ENCODE results near the gene BACE1-AS.

The BACE1-AS gene

DNA sequence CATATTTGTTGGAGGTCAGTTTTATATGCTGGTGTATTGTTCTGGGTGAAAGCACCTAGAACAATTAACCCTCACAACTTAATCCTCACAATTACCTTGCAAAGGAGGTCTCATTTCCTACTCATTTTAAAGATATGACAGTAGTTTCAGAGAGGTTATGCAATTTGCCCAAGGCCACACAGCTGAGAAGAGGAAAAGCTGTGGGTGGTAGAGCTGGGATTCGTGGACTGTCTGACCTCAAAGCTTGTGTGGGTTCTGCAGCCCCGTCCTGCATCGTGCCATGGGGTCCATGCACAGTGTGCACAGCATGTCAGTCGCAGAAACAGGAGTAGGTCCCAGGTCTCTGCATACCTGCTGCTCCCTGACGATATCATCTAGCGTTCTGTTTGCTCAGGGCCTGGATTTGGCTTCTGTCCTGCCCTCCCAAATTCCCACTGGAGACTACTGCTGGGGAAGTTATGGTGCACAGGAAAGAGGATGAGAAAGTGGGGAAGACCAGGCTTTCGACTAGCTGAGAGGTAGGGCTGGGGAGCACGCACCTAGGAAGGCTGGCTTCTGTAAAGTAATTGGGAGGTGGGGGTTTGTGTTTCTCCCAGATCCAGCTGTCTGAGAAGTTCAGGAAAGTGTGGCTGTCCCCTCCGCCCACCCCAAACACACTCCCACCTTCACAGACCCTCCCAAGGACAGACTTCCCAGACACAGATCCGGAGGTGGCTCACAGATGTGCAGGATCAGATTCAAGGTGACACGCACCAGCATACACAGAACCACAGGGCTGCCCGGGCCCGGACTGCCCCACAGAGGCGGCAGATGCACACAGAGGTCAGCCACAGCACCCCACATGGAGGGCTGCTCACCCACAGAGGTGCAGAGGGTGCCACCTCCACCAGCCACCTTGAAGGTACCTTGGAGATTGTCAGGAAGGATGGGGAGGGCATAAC, 23.0 kb downstream of the BACE1-AS start:
- Histone ChIP-seq H3K9me2 (replicated peaks; ENCODE audit: control insufficient read depth, low read length) (no peaks in the 10 kb centered on the region), H3K4me1 (ENCODE audit: control insufficient read depth, low read length) (no peaks in the 10 kb centered on the region), H3K9me3 (ENCODE audit: control insufficient read depth, insufficient read depth, low read length) (no peaks in the 10 kb centered on the region), H4K20me1 (ENCODE audit: control insufficient read depth, insufficient read depth, low read depth, low read length) (no peaks in the 10 kb centered on the region), H3K4me3 (ENCODE audit: low read length) (no peak overlapping the region), H3K27ac (ENCODE audit: low read depth, low read length) (no peak overlapping the region), H3K4me2 (ENCODE audit: low read length) (no peak overlapping the region), H3K27me3 (ENCODE audit: control insufficient read depth, low read length) (peaks cover 12% of the 10 kb centered on the region), H3F3A (ENCODE audit: control insufficient read depth, insufficient read depth) (no peaks in the 10 kb centered on the region), H3K79me2 (ENCODE audit: control insufficient read depth, low read length) (no peaks in the 10 kb centered on the region), H3K36me3 (ENCODE audit: control insufficient read depth, low read length) (no peaks in the 10 kb centered on the region)
- TF ChIP-seq, protein P1, sequence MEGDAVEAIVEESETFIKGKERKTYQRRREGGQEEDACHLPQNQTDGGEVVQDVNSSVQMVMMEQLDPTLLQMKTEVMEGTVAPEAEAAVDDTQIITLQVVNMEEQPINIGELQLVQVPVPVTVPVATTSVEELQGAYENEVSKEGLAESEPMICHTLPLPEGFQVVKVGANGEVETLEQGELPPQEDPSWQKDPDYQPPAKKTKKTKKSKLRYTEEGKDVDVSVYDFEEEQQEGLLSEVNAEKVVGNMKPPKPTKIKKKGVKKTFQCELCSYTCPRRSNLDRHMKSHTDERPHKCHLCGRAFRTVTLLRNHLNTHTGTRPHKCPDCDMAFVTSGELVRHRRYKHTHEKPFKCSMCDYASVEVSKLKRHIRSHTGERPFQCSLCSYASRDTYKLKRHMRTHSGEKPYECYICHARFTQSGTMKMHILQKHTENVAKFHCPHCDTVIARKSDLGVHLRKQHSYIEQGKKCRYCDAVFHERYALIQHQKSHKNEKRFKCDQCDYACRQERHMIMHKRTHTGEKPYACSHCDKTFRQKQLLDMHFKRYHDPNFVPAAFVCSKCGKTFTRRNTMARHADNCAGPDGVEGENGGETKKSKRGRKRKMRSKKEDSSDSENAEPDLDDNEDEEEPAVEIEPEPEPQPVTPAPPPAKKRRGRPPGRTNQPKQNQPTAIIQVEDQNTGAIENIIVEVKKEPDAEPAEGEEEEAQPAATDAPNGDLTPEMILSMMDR (IDR thresholded peaks at IDR 0.05; ENCODE audit: low read depth, low read length, poor library complexity, severe bottlenecking) = no peak
- no peak for TF ChIP-seq EZH2phosphoT487 (IDR thresholded peaks at IDR 0.05; ENCODE audit: borderline replicate concordance, low read length)

DNA sequence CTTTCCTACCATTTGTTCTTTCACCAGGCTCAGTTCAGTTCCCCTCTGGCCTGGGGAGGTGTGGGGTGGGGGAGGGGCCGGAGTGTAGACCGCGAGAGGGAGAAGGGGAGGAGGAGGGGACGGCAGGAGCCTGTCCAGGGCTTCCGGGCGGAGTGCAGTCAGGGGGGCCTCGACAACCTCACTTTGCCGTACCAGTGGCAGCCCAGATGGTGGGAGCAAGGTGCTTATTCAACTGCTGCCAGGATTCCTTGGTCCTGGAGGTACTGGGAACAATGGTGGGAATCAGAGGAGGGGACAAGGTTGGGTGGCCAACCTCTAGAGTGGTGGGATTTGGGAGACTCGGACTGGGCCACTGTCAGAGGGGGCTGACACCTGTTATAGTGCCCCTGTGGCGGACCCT, 23.7 kb downstream of the BACE1-AS start:
- TF ChIP-seq EZH2phosphoT487 (IDR thresholded peaks at IDR 0.05; ENCODE audit: borderline replicate concordance, low read length) = no peak
- TF ChIP-seq, protein P1 (IDR thresholded peaks at IDR 0.05; ENCODE audit: low read depth, low read length, poor library complexity, severe bottlenecking) = no peak
- H3K27ac ChIP-seq (ENCODE audit: low read depth, low read length) = no peak overlapping the region
- H4K20me1 ChIP-seq (ENCODE audit: control insufficient read depth, insufficient read depth, low read depth, low read length) = no peaks in the 10 kb centered on the region
- H3F3A ChIP-seq (ENCODE audit: control insufficient read depth, insufficient read depth) = no peaks in the 10 kb centered on the region
- H3K27me3 ChIP-seq (ENCODE audit: control insufficient read depth, low read length) = peaks cover 12% of the 10 kb centered on the region
- no peaks in the 10 kb centered on the region for H3K9me2 ChIP-seq (replicated peaks; ENCODE audit: control insufficient read depth, low read length)
- H3K9me3 ChIP-seq (ENCODE audit: control insufficient read depth, insufficient read depth, low read length) = no peaks in the 10 kb centered on the region
- no peaks in the 10 kb centered on the region for H3K36me3 ChIP-seq (ENCODE audit: control insufficient read depth, low read length)
- H3K4me3 ChIP-seq (ENCODE audit: low read length) = no peak overlapping the region
- H3K4me1 ChIP-seq (ENCODE audit: control insufficient read depth, low read length) = no peaks in the 10 kb centered on the region
- no peaks in the 10 kb centered on the region for H3K79me2 ChIP-seq (ENCODE audit: control insufficient read depth, low read length)
- no peak overlapping the region for H3K4me2 ChIP-seq (ENCODE audit: low read length)

DNA sequence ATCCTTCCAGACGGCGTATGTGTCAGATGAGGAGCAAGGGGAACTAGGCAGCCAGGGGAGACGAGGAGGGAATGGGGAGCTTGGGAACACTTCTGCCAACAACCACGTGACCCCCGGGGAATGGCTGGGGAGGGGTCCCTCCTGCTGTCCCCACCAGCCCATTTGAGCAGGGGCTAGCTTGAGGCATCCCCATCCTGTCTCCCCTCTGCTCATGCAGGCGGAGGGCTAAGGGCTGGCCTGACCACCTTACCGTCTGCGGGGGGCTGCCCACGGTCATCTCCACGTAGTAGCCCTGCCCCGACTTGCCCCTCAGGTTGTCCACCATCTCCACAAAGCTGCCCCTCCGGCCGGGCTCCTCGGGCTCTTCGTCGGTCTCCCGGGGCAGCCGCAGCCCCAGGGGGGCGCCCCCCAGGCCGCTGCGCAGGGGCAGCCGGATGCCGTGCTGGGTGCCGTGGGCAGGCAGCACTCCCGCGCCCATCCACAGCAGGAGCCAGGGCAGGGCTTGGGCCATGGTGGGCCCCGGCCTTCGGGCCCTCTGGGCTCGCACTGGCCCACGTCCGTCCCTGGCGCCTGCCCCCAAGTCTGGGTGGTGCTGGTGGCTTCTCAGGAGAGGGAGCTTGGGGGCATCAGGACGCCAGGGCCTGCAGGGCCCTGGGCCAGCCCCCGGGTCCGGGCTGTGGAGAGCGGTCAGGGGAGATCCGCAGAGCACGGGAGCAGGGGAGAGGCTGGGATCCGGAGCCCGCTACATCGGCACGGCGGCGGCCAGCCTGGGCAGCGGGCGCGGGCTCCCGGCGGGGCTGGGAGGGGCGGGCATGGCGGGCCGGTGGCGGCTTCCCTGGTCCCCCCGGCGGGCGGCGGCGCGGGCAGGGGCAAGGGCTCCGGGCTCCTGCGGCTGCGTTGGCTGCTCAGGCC, 24.4 kb downstream of the BACE1-AS start:
- H3K9me2 ChIP-seq (replicated peaks; ENCODE audit: control insufficient read depth, low read length) = no peaks in the 10 kb centered on the region
- TF ChIP-seq, protein P1 (IDR thresholded peaks at IDR 0.05; ENCODE audit: low read depth, low read length, poor library complexity, severe bottlenecking) = no peak
- no peak for TF ChIP-seq EZH2phosphoT487 (IDR thresholded peaks at IDR 0.05; ENCODE audit: borderline replicate concordance, low read length)
- H3F3A ChIP-seq (ENCODE audit: control insufficient read depth, insufficient read depth) = no peaks in the 10 kb centered on the region
- no peaks in the 10 kb centered on the region for H3K79me2 ChIP-seq (ENCODE audit: control insufficient read depth, low read length)
- no peaks in the 10 kb centered on the region for H3K36me3 ChIP-seq (ENCODE audit: control insufficient read depth, low read length)
- no peaks in the 10 kb centered on the region for H4K20me1 ChIP-seq (ENCODE audit: control insufficient read depth, insufficient read depth, low read depth, low read length)
- peaks cover 12% of the 10 kb centered on the region for H3K27me3 ChIP-seq (ENCODE audit: control insufficient read depth, low read length)
- no peak overlapping the region for H3K4me3 ChIP-seq (ENCODE audit: low read length)
- H3K27ac ChIP-seq (ENCODE audit: low read depth, low read length) = no peak overlapping the region
- H3K9me3 ChIP-seq (ENCODE audit: control insufficient read depth, insufficient read depth, low read length) = no peaks in the 10 kb centered on the region
- no peaks in the 10 kb centered on the region for H3K4me1 ChIP-seq (ENCODE audit: control insufficient read depth, low read length)
- no peak overlapping the region for H3K4me2 ChIP-seq (ENCODE audit: low read length)

All from DOHH2 (cell line).